ENCODE data around the gene OSCAR.

OSCAR gene

DNA sequence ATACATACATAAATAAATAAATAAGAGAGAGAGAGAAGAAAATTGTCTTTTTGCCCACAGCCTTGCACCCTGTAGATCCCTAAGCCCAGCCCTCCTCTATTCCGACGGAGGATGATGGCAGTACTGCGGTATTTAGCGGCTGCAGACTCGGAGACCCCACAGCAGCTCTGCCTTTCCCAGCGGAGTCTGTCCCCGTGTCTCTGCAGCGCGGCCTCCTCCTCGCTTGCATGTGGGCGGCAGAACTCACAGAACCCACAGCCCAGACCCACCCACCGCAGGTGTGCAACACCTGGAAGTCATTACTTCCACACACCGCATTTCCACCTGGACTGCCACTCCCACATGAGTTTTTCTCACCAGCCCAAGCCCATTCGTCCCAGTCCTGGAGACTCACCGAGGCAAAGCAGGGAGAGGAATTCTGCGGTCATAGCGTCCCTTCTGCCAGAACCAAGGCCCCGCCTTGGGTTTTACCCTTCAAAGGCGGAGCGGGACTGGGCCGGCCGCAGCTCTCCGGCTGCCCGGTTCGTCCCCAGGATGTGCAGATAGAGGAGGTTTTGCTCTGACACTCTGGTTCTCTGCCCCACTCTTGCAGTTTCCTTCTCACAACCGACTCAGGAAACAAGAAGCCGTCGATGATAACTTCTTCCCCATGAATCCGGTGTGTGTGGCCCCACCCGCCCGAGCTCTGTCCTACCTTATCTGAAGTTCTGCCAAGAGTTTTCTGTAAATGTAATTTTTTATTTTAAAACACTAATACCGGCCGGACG lies 37.1 kb downstream of the OSCAR start, which contains the start of gene VSTM1:
Gene VSTM1 (minus strand): TSS at position 548 of the 767 bp plus-strand sequence. CDS start 120 bp downstream, at position 428.
- DNase-seq (ENCODE audit: low spot score) (no peak), ATAC-seq (ENCODE audit: low read depth) (no peak)
- H3K36me3 ChIP-seq (ENCODE audit: low read depth): no peaks in the 10 kb centered on the region
- H3K9me3 ChIP-seq (ENCODE audit: severe bottlenecking): no peaks in the 10 kb centered on the region
- TF ChIP-seq, protein P1, sequence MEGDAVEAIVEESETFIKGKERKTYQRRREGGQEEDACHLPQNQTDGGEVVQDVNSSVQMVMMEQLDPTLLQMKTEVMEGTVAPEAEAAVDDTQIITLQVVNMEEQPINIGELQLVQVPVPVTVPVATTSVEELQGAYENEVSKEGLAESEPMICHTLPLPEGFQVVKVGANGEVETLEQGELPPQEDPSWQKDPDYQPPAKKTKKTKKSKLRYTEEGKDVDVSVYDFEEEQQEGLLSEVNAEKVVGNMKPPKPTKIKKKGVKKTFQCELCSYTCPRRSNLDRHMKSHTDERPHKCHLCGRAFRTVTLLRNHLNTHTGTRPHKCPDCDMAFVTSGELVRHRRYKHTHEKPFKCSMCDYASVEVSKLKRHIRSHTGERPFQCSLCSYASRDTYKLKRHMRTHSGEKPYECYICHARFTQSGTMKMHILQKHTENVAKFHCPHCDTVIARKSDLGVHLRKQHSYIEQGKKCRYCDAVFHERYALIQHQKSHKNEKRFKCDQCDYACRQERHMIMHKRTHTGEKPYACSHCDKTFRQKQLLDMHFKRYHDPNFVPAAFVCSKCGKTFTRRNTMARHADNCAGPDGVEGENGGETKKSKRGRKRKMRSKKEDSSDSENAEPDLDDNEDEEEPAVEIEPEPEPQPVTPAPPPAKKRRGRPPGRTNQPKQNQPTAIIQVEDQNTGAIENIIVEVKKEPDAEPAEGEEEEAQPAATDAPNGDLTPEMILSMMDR (IDR thresholded peaks at IDR 0.05; ENCODE audit: poor library complexity, severe bottlenecking): no peak
- no peak within 1 kb of the TSS for H3K4me3 ChIP-seq (ENCODE audit: severe bottlenecking)
- H3K4me1 ChIP-seq (ENCODE audit: insufficient read depth, poor library complexity, severe bottlenecking): no peaks in the 10 kb centered on the region
- H3K27ac ChIP-seq (ENCODE audit: poor library complexity, severe bottlenecking): no peak within 1 kb of the TSS
- H3K27me3 ChIP-seq (ENCODE audit: insufficient read depth, poor library complexity, severe bottlenecking): no peaks in the 10 kb centered on the region

DNA sequence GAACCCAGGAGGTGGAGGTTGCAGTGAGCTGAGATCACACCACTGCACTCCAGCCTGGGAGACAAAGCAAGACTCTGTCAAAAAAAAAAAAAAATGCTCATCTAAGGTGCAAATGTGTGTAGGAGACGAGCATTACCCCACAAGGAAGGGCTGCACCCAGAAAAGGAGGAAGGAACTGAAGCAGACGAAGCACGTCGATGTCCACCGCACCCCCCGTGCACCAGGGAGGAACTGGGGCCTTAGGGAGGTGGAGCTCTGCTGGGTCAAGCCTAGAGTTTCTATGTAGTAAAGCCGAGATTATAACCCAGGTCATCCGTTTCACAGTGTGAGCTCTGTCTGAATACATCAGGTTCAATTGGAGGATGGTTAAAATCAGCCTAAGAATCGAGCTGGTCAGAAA lies 38.0 kb downstream of the OSCAR start:
- H3K27me3 ChIP-seq (ENCODE audit: insufficient read depth, poor library complexity, severe bottlenecking): no peaks in the 10 kb centered on the region
- no peaks in the 10 kb centered on the region for H3K9me3 ChIP-seq (ENCODE audit: severe bottlenecking)
- H3K27ac ChIP-seq (ENCODE audit: poor library complexity, severe bottlenecking): no peak overlapping the region
- DNase-seq (ENCODE audit: low spot score): no peak
- no peaks in the 10 kb centered on the region for H3K36me3 ChIP-seq (ENCODE audit: low read depth)
- no peaks in the 10 kb centered on the region for H3K4me1 ChIP-seq (ENCODE audit: insufficient read depth, poor library complexity, severe bottlenecking)
- TF ChIP-seq, protein P1 (IDR thresholded peaks at IDR 0.05; ENCODE audit: poor library complexity, severe bottlenecking): no peak
- no peak overlapping the region for H3K4me3 ChIP-seq (ENCODE audit: severe bottlenecking)
- no peak for ATAC-seq (ENCODE audit: low read depth)

DNA sequence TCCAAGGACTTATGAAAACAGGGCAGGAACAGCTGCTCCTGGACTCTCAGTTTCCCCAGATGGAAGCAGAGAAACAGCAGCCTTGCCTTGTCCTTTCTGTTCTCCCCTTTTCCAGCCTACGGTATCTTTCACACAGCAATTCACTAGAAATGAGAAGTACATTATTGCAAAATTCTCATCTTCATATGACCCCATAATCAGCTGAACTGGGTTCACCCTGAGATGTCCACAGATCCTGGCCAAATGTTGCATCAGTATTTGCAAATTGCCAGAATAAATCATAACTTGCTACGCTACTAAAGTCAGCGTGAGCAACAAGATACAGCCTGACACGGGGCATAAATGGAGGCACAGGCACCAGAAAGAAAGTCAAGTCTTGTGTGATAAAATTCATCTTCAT lies 53.0 kb downstream of the OSCAR start:
- TF ChIP-seq, protein P1 (IDR thresholded peaks at IDR 0.05; ENCODE audit: poor library complexity, severe bottlenecking): no peak
- Histone ChIP-seq H3K4me3 (ENCODE audit: severe bottlenecking) (no peak overlapping the region), H3K27me3 (ENCODE audit: insufficient read depth, poor library complexity, severe bottlenecking) (peaks cover 4% of the 10 kb centered on the region), H3K9me3 (ENCODE audit: severe bottlenecking) (no peaks in the 10 kb centered on the region), H3K36me3 (ENCODE audit: low read depth) (no peaks in the 10 kb centered on the region), H3K27ac (ENCODE audit: poor library complexity, severe bottlenecking) (no peak overlapping the region), H3K4me1 (ENCODE audit: insufficient read depth, poor library complexity, severe bottlenecking) (no peaks in the 10 kb centered on the region)
- DNase-seq (ENCODE audit: low spot score): no peak
- ATAC-seq (ENCODE audit: low read depth): no peak

DNA sequence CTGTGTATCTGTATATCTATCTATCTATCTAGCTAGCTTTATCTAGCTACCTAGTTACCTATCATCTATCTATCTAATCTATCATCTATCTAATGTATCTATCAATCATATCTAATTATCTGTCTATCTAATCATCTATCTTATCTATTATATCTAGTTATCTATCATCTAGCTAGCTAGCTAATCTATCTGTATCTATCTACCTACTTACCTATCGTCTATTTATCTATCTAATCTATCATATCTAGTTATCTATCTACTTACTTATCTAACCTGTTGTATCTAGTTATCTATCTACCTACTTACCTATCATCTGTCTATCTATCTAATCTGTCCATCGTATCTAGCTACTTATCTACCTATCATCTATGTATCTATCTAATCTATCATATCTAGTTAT lies 54.8 kb downstream of the OSCAR start:
- no peak for ATAC-seq (ENCODE audit: low read depth)
- no peaks in the 10 kb centered on the region for H3K9me3 ChIP-seq (ENCODE audit: severe bottlenecking)
- no peaks in the 10 kb centered on the region for H3K36me3 ChIP-seq (ENCODE audit: low read depth)
- DNase-seq (ENCODE audit: low spot score): no peak
- TF ChIP-seq, protein P1 (IDR thresholded peaks at IDR 0.05; ENCODE audit: poor library complexity, severe bottlenecking): no peak
- no peak overlapping the region for H3K4me3 ChIP-seq (ENCODE audit: severe bottlenecking)
- H3K27ac ChIP-seq (ENCODE audit: poor library complexity, severe bottlenecking): no peak overlapping the region
- H3K4me1 ChIP-seq (ENCODE audit: insufficient read depth, poor library complexity, severe bottlenecking): peaks cover 11% of the 10 kb centered on the region
- H3K27me3 ChIP-seq (ENCODE audit: insufficient read depth, poor library complexity, severe bottlenecking): peaks cover 4% of the 10 kb centered on the region

Data from RWPE2 (cell line).